HG03439 (cell line): ENCODE measurements around the gene DLEC1.
"Not testable (repeated sequence)": the region's sequence is repeated elsewhere in the genome, so short reads cannot be mapped to it uniquely, and the experiment has no call there.

Experiments used
- ATAC-seq: cut with Tn5 transposase; IDR thresholded peaks from one replicate; pipeline ENCODE4 v1.9.1; 2021; ENCODE audit warnings: mild to moderate bottlenecking, moderate library complexity; ENCODE audit not compliant: unreplicated experiment

DLEC1 gene

DNA sequence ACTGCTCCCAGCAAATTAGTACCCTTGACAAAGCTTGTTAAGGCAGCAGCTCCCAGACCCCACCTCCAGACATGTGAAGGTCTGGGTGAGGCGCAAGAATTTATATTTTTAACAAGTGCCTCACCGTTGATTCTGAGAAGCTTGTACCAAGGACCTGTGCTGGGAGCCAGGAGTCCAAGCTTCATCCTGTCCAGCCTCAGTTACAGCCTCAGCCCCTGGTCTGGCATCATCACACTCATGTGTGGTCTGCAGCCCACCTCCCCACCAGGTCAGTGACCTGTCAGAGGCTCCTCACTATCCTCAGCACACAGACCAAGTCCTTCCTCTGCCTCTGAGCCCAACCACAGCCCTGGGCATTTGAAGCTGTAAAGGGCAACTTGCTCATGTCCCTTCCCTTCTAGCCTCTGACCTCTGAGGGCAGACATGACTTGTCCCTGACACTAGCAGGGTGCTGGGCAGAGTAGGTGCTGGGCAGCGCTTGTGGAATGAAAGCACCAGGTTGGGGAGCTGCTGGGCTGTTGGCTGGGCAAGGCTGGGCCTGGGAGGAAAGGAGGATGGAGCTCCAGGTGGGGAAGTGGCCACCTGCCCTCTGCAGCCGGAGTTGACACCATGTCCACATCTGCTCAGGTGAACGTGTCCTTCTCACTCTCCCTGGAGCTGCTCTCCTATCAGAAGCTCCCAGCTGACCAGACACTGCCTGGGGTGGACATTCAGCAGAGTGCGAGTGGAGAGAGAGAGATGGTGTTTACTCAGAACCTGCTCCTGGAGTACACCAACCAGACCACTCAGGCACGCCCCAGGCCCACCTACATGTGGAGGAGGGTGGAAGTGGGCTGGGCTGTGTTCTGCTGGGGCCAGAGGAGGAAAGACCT lies 81.0 kb downstream of the DLEC1 start:
- ATAC-seq: no peak

GRCh38 chr3:38120693-38121450 lies 81.9 kb downstream of the DLEC1 start:
- no peak for ATAC-seq

DNA sequence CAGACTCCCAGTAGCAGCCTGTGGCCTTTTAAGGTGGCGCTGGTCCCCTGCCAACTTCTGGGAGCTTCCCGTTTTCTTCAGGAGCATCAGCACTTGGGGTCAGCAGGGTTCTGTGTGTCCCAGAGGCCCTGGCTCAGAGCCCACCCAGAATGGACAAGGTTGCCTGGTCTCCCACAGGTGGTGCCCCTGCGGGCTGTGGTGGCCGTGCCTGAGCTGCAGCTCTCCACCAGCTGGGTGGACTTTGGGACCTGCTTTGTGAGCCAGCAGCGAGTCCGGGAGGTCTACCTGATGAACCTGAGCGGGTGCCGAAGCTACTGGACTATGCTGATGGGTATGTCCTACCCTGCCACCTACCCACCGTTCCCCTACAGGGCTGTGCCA lies 82.4 kb downstream of the DLEC1 start:
- ATAC-seq: no peak

GRCh38 chr3:38121832-38122461 lies 82.9 kb downstream of the DLEC1 start:
- ATAC-seq: no peak

GRCh38 chr3:38122712-38123290 lies 83.8 kb downstream of the DLEC1 start:
- ATAC-seq: no peak

DNA sequence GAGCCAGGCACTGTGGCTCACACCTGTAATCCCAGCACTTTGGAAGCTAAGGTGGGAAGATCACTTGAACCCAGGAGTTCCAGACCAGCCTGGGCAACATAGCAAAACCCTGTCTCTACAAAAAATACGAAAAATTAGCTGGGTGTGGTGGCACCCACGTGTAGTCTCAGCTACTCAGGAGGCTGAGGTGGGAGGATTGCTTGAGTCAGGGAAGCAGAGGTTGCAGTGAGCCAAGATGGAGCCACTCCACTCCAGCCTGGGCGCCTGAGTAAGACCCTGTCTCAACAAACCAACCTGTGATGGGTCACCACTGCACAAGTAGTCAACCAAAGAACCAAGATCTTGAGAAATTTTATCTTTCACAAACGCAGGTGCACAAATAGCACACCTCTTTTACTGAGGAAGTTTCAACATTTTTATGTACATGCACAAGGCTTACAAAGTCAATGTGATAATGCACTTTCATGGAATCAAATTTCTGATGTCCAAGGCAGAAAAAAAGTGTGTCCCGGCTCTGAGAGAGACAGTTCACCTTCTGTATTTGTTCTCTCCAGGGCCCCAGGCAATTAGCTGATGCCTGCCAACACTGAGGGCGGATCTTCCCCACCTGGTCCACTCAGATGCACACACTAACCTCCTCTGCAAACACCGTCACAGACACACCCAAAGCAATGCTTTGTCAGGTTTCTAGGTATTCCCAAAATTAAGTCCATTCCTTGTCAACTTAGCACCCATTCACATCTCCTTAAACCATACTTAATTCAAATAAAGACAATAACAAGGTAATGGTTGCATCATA lies 85.5 kb downstream of the DLEC1 start:
- no peak for ATAC-seq

- no peak for ATAC-seq
Observed at GRCh38 chr3:38125305-38126120, 86.5 kb downstream of the DLEC1 start.

GRCh38 chr3:38126121-38126892 lies 87.3 kb downstream of the DLEC1 start:
- no peak for ATAC-seq

- no peak for ATAC-seq
Observed at GRCh38 chr3:38127611-38128302, 88.7 kb downstream of the DLEC1 start.

- no peak for ATAC-seq
Observed at GRCh38 chr3:38128303-38128655, 89.3 kb downstream of the DLEC1 start.

GRCh38 chr3:38129058-38129457 lies 90.0 kb downstream of the DLEC1 start:
- ATAC-seq: no peak

DNA sequence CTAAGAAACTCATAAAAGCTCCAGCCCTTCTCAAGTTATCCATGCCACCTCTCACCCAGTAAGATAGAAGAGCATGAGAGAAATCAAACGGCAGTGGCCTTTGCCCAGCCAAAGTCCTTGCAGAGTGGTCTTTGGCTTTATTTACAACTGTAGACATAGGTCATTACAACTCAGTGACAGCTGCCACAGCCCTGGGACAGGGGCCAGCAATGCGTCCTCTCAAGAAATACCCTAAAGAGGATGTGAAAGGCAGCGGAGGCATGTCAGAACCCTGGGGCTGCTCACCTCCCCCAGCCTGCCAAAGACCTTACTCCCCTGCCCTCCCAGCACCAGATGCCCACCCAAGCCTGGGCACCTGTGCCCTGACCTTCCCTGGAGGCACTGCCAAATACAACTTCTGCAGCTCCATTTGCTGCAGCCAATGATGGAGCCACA lies 91.6 kb downstream of the DLEC1 start:
- ATAC-seq: no peak

- ATAC-seq: no peak
Observed at GRCh38 chr3:38131621-38132369, 92.8 kb downstream of the DLEC1 start.

GRCh38 chr3:38133209-38133556 lies 94.2 kb downstream of the DLEC1 start:
- ATAC-seq: no peak

DNA sequence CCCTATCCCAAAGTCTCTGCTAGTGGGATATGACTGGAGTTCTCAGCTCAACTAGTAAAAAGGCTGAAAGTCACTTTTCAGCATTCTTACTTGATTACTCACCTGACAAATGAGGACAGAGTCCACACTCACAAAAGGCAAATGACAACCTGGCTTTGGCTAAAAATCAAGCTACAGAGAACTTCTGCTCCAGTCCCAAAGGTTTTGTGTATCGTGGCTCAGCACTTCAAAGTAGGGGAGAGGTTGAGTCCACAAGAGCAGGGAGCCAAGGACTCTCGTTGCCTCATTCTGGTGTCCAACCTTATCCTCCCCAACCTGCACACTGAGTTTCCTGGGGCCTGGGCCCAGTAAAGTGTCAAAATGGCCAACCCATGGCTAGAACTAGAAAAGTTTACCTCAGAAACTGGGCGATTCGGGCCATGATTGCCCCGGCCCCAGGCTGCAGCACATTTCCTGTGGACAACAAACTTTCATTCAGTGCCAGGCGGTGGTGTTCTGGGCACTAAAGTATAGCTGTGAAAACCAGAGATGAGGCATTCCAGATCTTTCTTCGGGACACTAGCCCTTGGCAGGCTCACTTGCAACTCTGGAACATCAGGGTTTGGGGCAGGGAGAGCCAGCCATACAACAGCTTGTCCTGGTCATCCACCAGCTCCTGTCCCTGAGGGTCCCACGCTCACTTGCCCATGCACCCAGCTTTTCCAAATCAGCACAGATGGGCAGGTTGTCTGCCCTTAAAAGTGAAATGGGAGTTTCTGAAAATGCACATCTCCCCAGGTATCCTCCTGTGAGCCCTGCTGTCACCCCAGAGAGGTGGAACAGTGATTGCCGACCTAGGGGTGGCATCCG lies 94.8 kb downstream of the DLEC1 start:
- ATAC-seq: no peak

- ATAC-seq: not testable (repeated sequence)
Observed at GRCh38 chr3:38134517-38135143, 95.6 kb downstream of the DLEC1 start.
